Endodermal cell (in vitro differentiated cells): Measurements from ENCODE around the gene ZBTB7C. TPM values are rescaled to one million over a fixed set of nuclear protein-coding genes. Genes with fewer than 3 reads are reported as not detected.

ENCODE experiments used
- DNase-seq: peaks from one replicate; pipeline ENCODE4 v3.0.0-alpha.2; 2017
- H3K27ac ChIP-seq: 2 replicates; pipeline ENCODE4 v1.5.1; 2013; ENCODE audit warnings: mild to moderate bottlenecking, low read depth, low read length, moderate library complexity
- H3K27me3 ChIP-seq: 2 replicates; pipeline ENCODE4 v1.6.1; 2013; ENCODE audit warnings: mild to moderate bottlenecking, low read length, moderate library complexity; ENCODE audit not compliant: insufficient read depth, control insufficient read depth, poor library complexity, severe bottlenecking
- H3K36me3 ChIP-seq: 2 replicates; pipeline ENCODE4 v1.7.0; 2013; ENCODE audit warnings: mild to moderate bottlenecking, low read length, moderate library complexity; ENCODE audit not compliant: control insufficient read depth, insufficient read depth
- H3K4me1 ChIP-seq: one replicate; pipeline ENCODE4 v1.7.0; 2013; ENCODE audit warnings: low read length; ENCODE audit not compliant: control insufficient read depth, insufficient read depth
- H3K4me3 ChIP-seq: 2 replicates; pipeline ENCODE4 v1.5.1; 2013; ENCODE audit warnings: mild to moderate bottlenecking, low read length, moderate library complexity
- H3K9ac ChIP-seq: 2 replicates; pipeline ENCODE4 v1.6.1; 2013; ENCODE audit warnings: mild to moderate bottlenecking, low read length, moderate library complexity; ENCODE audit not compliant: poor library complexity, severe bottlenecking; ENCODE audit errors: extremely low read depth
- H3K9me3 ChIP-seq: 2 replicates; pipeline ENCODE4 v1.6.1; 2013; ENCODE audit warnings: mild to moderate bottlenecking, low read length, moderate library complexity; ENCODE audit not compliant: control insufficient read depth
- H3K27ac Mint-ChIP-seq: 2 replicates; pipeline ENCODE4 v1.8.0; 2020; ENCODE audit warnings: mixed read lengths
- H3K27me3 Mint-ChIP-seq: 2 replicates; pipeline ENCODE4 v1.8.0; 2021; ENCODE audit warnings: mild to moderate bottlenecking, mixed read lengths; ENCODE audit not compliant: insufficient read depth
- H3K36me3 Mint-ChIP-seq: 2 replicates; pipeline ENCODE4 v1.8.0; 2020; ENCODE audit warnings: low read depth, mixed read lengths
- H3K4me1 Mint-ChIP-seq: 2 replicates; pipeline ENCODE4 v1.8.0; 2020; ENCODE audit warnings: mixed read lengths
- H3K4me3 Mint-ChIP-seq: 2 replicates; pipeline ENCODE4 v1.8.0; 2020; ENCODE audit warnings: mild to moderate bottlenecking, moderate library complexity, mixed read lengths
- H3K9me3 Mint-ChIP-seq: 2 replicates; pipeline ENCODE4 v1.8.0; 2020; ENCODE audit warnings: mild to moderate bottlenecking, mixed read lengths
- WGBS, 2 experiments: methylation state at CpG; one replicate each; pipeline versions ENCODE4 v1.1.5 to v1.1.7; 2013; ENCODE audit warnings: missing lambda C conversion rate in 2 of 2, mixed read lengths in 1 of 2; ENCODE audit not compliant: insufficient coverage in 1 of 2, insufficient read length in 1 of 2; 5-methylcytosine and 5-hydroxymethylcytosine counted together
- total RNA-seq, 2 donors: library from RNA; stranded (reverse); fragmentation: NEBNext Ultra II Directional in 1 of 2; extraction: Animal tissue kit (Norgen Biotek cat#: 25700) in 1 of 2; gene quantifications; 2 replicates in 1 of 2; 3 replicates in 1 of 2; pipeline ENCODE4 v1.2.1, GENCODE V29; 2021
- TF ChIP-seq, protein P1 (sequence below): fragments of 200-600 bp; sonication (generic); conservative IDR thresholded peaks from 2 replicates; pipeline ENCODE4 v1.5.0; 2021; ENCODE audit warnings: antibody characterized with exemption, mild to moderate bottlenecking

ZBTB7C gene
- total RNA-seq, 2 donors from 2014 or later = 0.31 to 0.62 TPM

DNA sequence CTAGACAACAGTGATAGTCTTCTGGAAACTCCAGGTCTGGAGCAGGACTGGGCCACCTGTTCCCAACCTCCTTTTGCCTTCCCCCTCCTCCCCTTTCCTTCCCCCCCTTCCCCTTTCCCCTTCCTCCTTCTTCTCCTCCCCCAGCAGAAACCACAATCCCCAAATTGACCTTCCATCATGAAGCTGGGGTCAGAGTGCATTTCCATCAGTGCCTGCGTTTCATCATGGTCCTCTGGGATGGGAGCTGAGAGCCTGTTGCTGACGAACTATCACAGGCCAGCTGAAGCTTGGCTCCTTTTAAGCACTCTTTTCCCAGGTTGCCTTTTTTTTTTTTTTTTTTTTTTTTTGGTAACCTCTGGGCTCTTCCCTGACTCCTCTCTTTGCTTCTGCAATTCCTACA lies 426.1 kb downstream of the ZBTB7C start:
- TF ChIP-seq, protein P1, sequence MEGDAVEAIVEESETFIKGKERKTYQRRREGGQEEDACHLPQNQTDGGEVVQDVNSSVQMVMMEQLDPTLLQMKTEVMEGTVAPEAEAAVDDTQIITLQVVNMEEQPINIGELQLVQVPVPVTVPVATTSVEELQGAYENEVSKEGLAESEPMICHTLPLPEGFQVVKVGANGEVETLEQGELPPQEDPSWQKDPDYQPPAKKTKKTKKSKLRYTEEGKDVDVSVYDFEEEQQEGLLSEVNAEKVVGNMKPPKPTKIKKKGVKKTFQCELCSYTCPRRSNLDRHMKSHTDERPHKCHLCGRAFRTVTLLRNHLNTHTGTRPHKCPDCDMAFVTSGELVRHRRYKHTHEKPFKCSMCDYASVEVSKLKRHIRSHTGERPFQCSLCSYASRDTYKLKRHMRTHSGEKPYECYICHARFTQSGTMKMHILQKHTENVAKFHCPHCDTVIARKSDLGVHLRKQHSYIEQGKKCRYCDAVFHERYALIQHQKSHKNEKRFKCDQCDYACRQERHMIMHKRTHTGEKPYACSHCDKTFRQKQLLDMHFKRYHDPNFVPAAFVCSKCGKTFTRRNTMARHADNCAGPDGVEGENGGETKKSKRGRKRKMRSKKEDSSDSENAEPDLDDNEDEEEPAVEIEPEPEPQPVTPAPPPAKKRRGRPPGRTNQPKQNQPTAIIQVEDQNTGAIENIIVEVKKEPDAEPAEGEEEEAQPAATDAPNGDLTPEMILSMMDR = no peak
- H3K9me3 ChIP-seq = peaks cover 11% of the 10 kb centered on the region
- peaks cover 35% of the 10 kb centered on the region for H3K4me1 Mint-ChIP-seq
- no peaks in the 10 kb centered on the region for H3K27me3 ChIP-seq
- H3K36me3 Mint-ChIP-seq = no peaks in the 10 kb centered on the region
- no peak overlapping the region for H3K4me3 Mint-ChIP-seq
- H3K4me1 ChIP-seq = peaks cover 7% of the 10 kb centered on the region
- H3K27ac ChIP-seq = no peak overlapping the region
- peaks cover under 1% of the 10 kb centered on the region for H3K36me3 ChIP-seq
- H3K9ac ChIP-seq = no peak overlapping the region
- no peak overlapping the region for H3K27ac Mint-ChIP-seq
- no peak for DNase-seq
- H3K27me3 Mint-ChIP-seq = peaks cover 6% of the 10 kb centered on the region
- H3K9me3 Mint-ChIP-seq = peaks cover 10% of the 10 kb centered on the region
- WGBS, 2 experiments = 83 to 94% methylated on average over 2 of the region's 2 CpGs
- H3K4me3 ChIP-seq = no peak overlapping the region

DNA sequence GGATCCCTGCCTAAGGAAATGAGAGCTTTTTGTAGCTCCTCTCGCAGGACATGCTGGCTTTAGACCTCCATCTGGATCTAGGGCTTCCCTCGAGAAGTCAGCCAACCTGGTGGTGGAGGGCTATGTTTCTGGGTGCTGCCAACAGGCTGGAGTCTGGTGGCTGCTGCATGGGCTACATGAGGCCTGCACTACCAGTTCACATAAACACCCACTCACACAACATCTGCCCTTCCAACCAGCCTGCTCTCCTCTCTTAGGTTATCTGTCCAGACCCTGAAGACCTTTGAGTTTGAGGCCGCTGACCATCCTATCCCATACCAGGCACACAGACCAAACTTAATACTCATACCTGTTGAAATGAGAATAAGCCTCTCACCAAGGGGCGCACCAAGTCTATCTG lies 427.4 kb downstream of the ZBTB7C start:
- H3K27me3 ChIP-seq = no peaks in the 10 kb centered on the region
- DNase-seq = peak; percentile 41
- TF ChIP-seq, protein P1 = no peak
- Mint-ChIP-seq H3K27ac (no peak overlapping the region), H3K4me3 (no peak overlapping the region), H3K4me1 (peaks cover 35% of the 10 kb centered on the region), H3K27me3 (peaks cover 6% of the 10 kb centered on the region), H3K36me3 (no peaks in the 10 kb centered on the region), H3K9me3 (peaks cover 13% of the 10 kb centered on the region)
- H3K9me3 ChIP-seq = peaks cover 23% of the 10 kb centered on the region
- no peak overlapping the region for H3K9ac ChIP-seq
- H3K4me1 ChIP-seq = peaks cover 7% of the 10 kb centered on the region
- no peak overlapping the region for H3K4me3 ChIP-seq
- H3K36me3 ChIP-seq = peaks cover 3% of the 10 kb centered on the region
- no peak overlapping the region for H3K27ac ChIP-seq
- 90 to 95% methylated on average over 2 to 4 of the region's 4 CpGs for WGBS, 2 experiments

DNA sequence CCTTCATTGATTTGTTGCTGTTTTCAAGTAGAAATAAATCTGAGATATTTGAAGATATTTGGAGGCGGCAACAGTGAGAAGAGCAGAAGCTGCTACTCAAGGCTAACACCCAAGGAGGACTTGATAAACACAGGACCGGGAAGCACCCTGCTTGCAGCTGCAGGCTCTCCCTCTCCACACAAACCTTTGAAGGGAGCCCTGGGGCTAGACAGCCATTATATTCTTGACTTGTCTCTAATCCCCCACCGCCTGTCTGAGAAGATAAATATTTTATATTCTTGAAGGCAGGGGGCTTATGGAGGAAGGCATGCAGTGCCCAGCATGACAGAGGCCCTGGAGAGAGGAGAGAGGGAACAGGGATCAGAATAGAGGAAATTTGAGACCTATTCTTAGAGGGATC lies 427.9 kb downstream of the ZBTB7C start:
- peak; percentile 49 for DNase-seq
- Mint-ChIP-seq H3K36me3 (no peaks in the 10 kb centered on the region), H3K4me3 (no peak overlapping the region), H3K27me3 (peaks cover 6% of the 10 kb centered on the region), H3K4me1 (peaks cover 35% of the 10 kb centered on the region), H3K9me3 (peaks cover 16% of the 10 kb centered on the region), H3K27ac (no peak overlapping the region)
- Histone ChIP-seq H3K4me3 (no peak overlapping the region), H3K36me3 (peaks cover 3% of the 10 kb centered on the region), H3K9me3 (peaks cover 28% of the 10 kb centered on the region), H3K27me3 (no peaks in the 10 kb centered on the region), H3K4me1 (peaks cover 9% of the 10 kb centered on the region), H3K9ac (no peak overlapping the region), H3K27ac (no peak overlapping the region)
- WGBS, 2 experiments = 64 to 83% methylated on average over 1 to 3 of the region's 3 CpGs
- TF ChIP-seq, protein P1 = no peak
